ENCODE results near the gene FBXO24.
A peak's percentile ranks its signal among the peaks of the same experiment; 100 is the strongest.
"Not testable (repeated sequence)": the region's sequence is repeated elsewhere in the genome, so short reads cannot be mapped to it uniquely, and the experiment has no call there.

The FBXO24 gene

GRCh38 chr7:100561491-100562194 is 24.5 kb upstream of the FBXO24 start:
- no peak for DNase-seq

GRCh38 chr7:100562195-100563099 is 23.7 kb upstream of the FBXO24 start:
- DNase-seq: no peak

- DNase-seq: no peak
These were observed 23.0 kb upstream of the FBXO24 start for GRCh38 chr7:100563100-100563564.

GRCh38 chr7:100563809-100564400 is 22.2 kb upstream of the FBXO24 start:
- DNase-seq: peak; percentile 78 to 86

GRCh38 chr7:100564405-100564804 is 21.7 kb upstream of the FBXO24 start:
- DNase-seq: not testable (repeated sequence)

GRCh38 chr7:100565133-100565571 is 21.0 kb upstream of the FBXO24 start:
- no peak for DNase-seq

- DNase-seq: no peak
These were observed 20.1 kb upstream of the FBXO24 start for GRCh38 chr7:100566018-100566531.

GRCh38 chr7:100567031-100567730 is 18.9 kb upstream of the FBXO24 start:
- DNase-seq: no peak

GRCh38 chr7:100567751-100568175 is 18.4 kb upstream of the FBXO24 start:
- no peak for DNase-seq

GRCh38 chr7:100568176-100568895 is 17.8 kb upstream of the FBXO24 start:
- no peak for DNase-seq

GRCh38 chr7:100568896-100569844 is 17.0 kb upstream of the FBXO24 start:
- peak; percentile 26 to 38 for DNase-seq

GRCh38 chr7:100570954-100571828 is 14.9 kb upstream of the FBXO24 start:
- DNase-seq: no peak

- DNase-seq: no peak
These were observed 14.4 kb upstream of the FBXO24 start for GRCh38 chr7:100571829-100572116.

GRCh38 chr7:100572281-100572948 is 13.7 kb upstream of the FBXO24 start:
- DNase-seq: no peak

- no peak for DNase-seq
These were observed 13.0 kb upstream of the FBXO24 start for GRCh38 chr7:100572949-100573675.

GRCh38 chr7:100573691-100574361 is 12.3 kb upstream of the FBXO24 start, which contains the start of gene SAP25:
Gene SAP25, minus strand, starts transcription at chr7:100573900. Its CDS starts 158 bp downstream, at chr7:100573742.
- no peak for DNase-seq

GRCh38 chr7:100574362-100575205 is 11.5 kb upstream of the FBXO24 start:
- no peak for DNase-seq

Data from stimulated activated CD4-positive, alpha-beta T cell treated with anti-CD3 and anti-CD28 coated beads, Interleukin-4, amount 100 ng/mL, for 4 hours (primary cell).